D721Med (cell line): ENCODE measurements around the gene C1orf21.
A peak's percentile ranks its signal among the peaks of the same experiment; 100 is the strongest.

Source experiments
- DNase-seq: peaks from one replicate; pipeline ENCODE4 v3.0.0; 2011; ENCODE audit warnings: low spot score; ENCODE audit not compliant: insufficient read length
- FAIRE-seq: peaks from 2 replicates; lab custom pipeline; 2011; peaks lifted over from hg19 to GRCh38; lab: Jason Lieb, UNC
- CTCF ChIP-seq: IDR thresholded peaks from 2 replicates; pipeline ENCODE4 v1.5.1; 2012; ENCODE audit warnings: mild to moderate bottlenecking, control low read depth; ENCODE audit not compliant: insufficient read depth; ENCODE audit errors: missing control alignments

Gene C1orf21

GRCh38 chr1:184385865-184386311 lies 941 bp upstream of the C1orf21 start:
- FAIRE-seq, result no peak
- DNase-seq, result no peak
- TF ChIP-seq CTCF, result no peak

GRCh38 chr1:184387069-184387475 lies 243 bp downstream of the C1orf21 start:
- no peak for DNase-seq
- no peak for FAIRE-seq
- TF ChIP-seq CTCF, result no peak

GRCh38 chr1:184387476-184388318 lies 868 bp downstream of the C1orf21 start:
- FAIRE-seq (no peak), DNase-seq (no peak)
- TF ChIP-seq CTCF, result no peak

- FAIRE-seq (peak; percentile 6), DNase-seq (no peak)
- no peak for TF ChIP-seq CTCF
Measured at GRCh38 chr1:184388319-184388889, 1.6 kb downstream of the C1orf21 start.

- TF ChIP-seq CTCF, result no peak
- FAIRE-seq (peak; percentile 89), DNase-seq (no peak)
Measured at GRCh38 chr1:184388971-184389370, 2.1 kb downstream of the C1orf21 start.

GRCh38 chr1:184389446-184389845 lies 2.6 kb downstream of the C1orf21 start:
- FAIRE-seq (no peak), DNase-seq (no peak)
- no peak for TF ChIP-seq CTCF

GRCh38 chr1:184390889-184391288 lies 4.1 kb downstream of the C1orf21 start:
- no peak for TF ChIP-seq CTCF

More at GRCh38 chr1:184390889-184391288, 4.1 kb downstream of the C1orf21 start:
- DNase-seq (no peak), FAIRE-seq (peak; percentile 48)
